GM12878 (cell line): ENCODE data around the gene ATXN1. TPM values are rescaled to one million over a fixed set of nuclear protein-coding genes. Genes with fewer than 3 reads are reported as not detected.

ENCODE experiments used
- ATAC-seq: fragments of 200-7000 bp; cut with Tn5 transposase; 3 replicates; pipeline ENCODE4 v1.9.1; 2020; ENCODE audit warnings: mild to moderate bottlenecking, moderate library complexity
- BruUV-seq: library from RNA; stranded (reverse); fragments of 400-500 nt; replicated peaks from 2 replicates; lab custom pipeline; 2021; lab: Mats Ljungman, UMichigan
- CTCF ChIA-PET: fragments of 300-600 bp; sonication (Branson Sonifier 250); formaldehyde crosslinking; extraction: SDS; loops from one replicate; lab custom pipeline; 2021; ENCODE audit warnings: inconsistent platforms; lab: Yijun Ruan, JAX
- POLR2A ChIA-PET: fragments of 350-600 bp; formaldehyde crosslinking; extraction: SDS; loops from one replicate; lab custom pipeline; 2021; ENCODE audit warnings: inconsistent platforms; lab: Charles Lee
- RAD21 ChIA-PET: fragments of 300-600 bp; sonication (Branson Sonifier 250); formaldehyde crosslinking; loops from one replicate; lab custom pipeline; 2023; ENCODE audit warnings: antibody characterized with exemption; ENCODE audit not compliant: unreplicated experiment; lab: Charles Lee
- SMC1A ChIA-PET: fragments of 300-600 bp; sonication (Branson Sonifier 250); formaldehyde crosslinking; loops from one replicate; lab custom pipeline; 2023; ENCODE audit not compliant: unreplicated experiment, uncharacterized antibody; lab: Charles Lee
- DNase-seq: peaks from one replicate; pipeline ENCODE4 v3.0.0-alpha.2; 2011; ENCODE audit warnings: low read depth, low spot score
- FAIRE-seq: peaks from 3 replicates; lab custom pipeline; 2011; peaks lifted over from hg19 to GRCh38; lab: Jason Lieb, UNC
- H2AFZ ChIP-seq: 2 replicates; pipeline ENCODE4 v1.6.0; 2011; ENCODE audit warnings: low read depth, low read length, control low read depth; ENCODE audit not compliant: control insufficient read depth
- H3K27ac ChIP-seq: 2 replicates; pipeline ENCODE4 v1.5.1; 2011; ENCODE audit warnings: control low read depth; ENCODE audit not compliant: control insufficient read depth, insufficient read depth
- H3K27me3 ChIP-seq, 2 experiments: replicated peaks in 1 of 2; 2 replicates each; pipeline versions ENCODE4 v1.6.0 to v1.6.1; 2011; ENCODE audit warnings: low read length in 1 of 2; ENCODE audit not compliant: control insufficient read depth in 2 of 2, insufficient read depth in 2 of 2
- H3K36me3 ChIP-seq, 2 experiments: 2 replicates each; pipeline ENCODE4 v1.5.1; 2011; ENCODE audit warnings: low read length in 1 of 2; ENCODE audit not compliant: control insufficient read depth in 2 of 2, insufficient read depth in 2 of 2
- H3K4me1 ChIP-seq: 2 replicates; pipeline ENCODE4 v1.6.1; 2011; ENCODE audit warnings: mild to moderate bottlenecking, low read length, moderate library complexity, mixed read lengths; ENCODE audit not compliant: control insufficient read depth, insufficient read depth
- H3K4me2 ChIP-seq: 2 replicates; pipeline ENCODE4 v1.6.0; 2011; ENCODE audit warnings: control low read depth; ENCODE audit not compliant: control insufficient read depth, insufficient read depth
- H3K4me3 ChIP-seq: fragments of 200-600 bp; sonication (generic); 2 replicates; pipeline ENCODE4 v1.5.1; 2016
- H3K79me2 ChIP-seq: 2 replicates; pipeline ENCODE4 v1.6.0; 2011; ENCODE audit warnings: low read length; ENCODE audit not compliant: control insufficient read depth, insufficient read depth
- H3K9ac ChIP-seq: 2 replicates; pipeline ENCODE4 v1.8.0; 2011; ENCODE audit warnings: low read length, control low read depth, mixed read lengths; ENCODE audit not compliant: control insufficient read depth, insufficient read depth
- H3K9me3 ChIP-seq: replicated peaks from 3 replicates; pipeline ENCODE4 v1.5.1; 2011; ENCODE audit warnings: mild to moderate bottlenecking, low read length; ENCODE audit not compliant: control insufficient read depth, insufficient read depth
- H4K20me1 ChIP-seq: 2 replicates; pipeline ENCODE4 v1.6.0; 2011; ENCODE audit not compliant: control insufficient read depth, insufficient read depth
- CBX5 ChIP-seq: sonication (generic); IDR thresholded peaks from 2 replicates; pipeline ENCODE4 v1.6.1; 2016; ENCODE audit warnings: low read depth, moderate library complexity, mild to moderate bottlenecking, inconsistent platforms
- KLF5 ChIP-seq: fragments of 450-650 bp; IDR thresholded peaks from 2 replicates; pipeline ENCODE4 v1.6.1; 2014; ENCODE audit warnings: mild to moderate bottlenecking; ENCODE audit not compliant: partially characterized antibody
- MTA2 ChIP-seq: fragments of 450-650 bp; IDR thresholded peaks from 2 replicates; pipeline ENCODE4 v1.6.1; 2016; ENCODE audit warnings: low read depth, mild to moderate bottlenecking, moderate library complexity
- RBBP5 ChIP-seq: fragments of 200-600 bp; sonication (generic); conservative IDR thresholded peaks from 2 replicates; pipeline ENCODE4 v1.6.1; 2016
- SMC3 ChIP-seq: IDR thresholded peaks from 2 replicates; pipeline ENCODE4 v1.6.1; 2011; ENCODE audit warnings: low read length, improper control_type of control experiment, borderline replicate concordance
- STAT3 ChIP-seq: IDR thresholded peaks from 2 replicates; pipeline ENCODE4 v1.6.1; 2011; ENCODE audit warnings: low read depth, low read length, improper control_type of control experiment
- WGBS: methylation state at CpG from one replicate; pipeline ENCODE4 v1.1.6; 2016; ENCODE audit warnings: low lambda C conversion rate; ENCODE audit not compliant: insufficient replicate concordance, insufficient coverage; ENCODE audit errors: missing lambda C conversion rate; 5-methylcytosine and 5-hydroxymethylcytosine counted together
- in situ Hi-C: fragments of 300-500 bp; cut with MboI; formaldehyde crosslinking; loops from 9 replicates; pipeline ENCODE4 v1.14.3; 2018; ENCODE audit warnings: mixed read lengths
- intact Hi-C: fragments of 100-400 bp; cut with micrococcal nuclease; formaldehyde crosslinking; loops from one replicate; pipeline ENCODE4 v1.14.2; 2022; ENCODE audit not compliant: unreplicated experiment
- polyA plus RNA-seq, 11 experiments: library from polyadenylated mRNA; depleted of rRNA in 4 of 11; unstranded in 6 of 11; stranded (reverse) in 5 of 11; fragments of >200 nt; fragmentation: Nextera tagmentation in 4 of 11; fragmentation: Illumina TruSeq in 1 of 11; extraction: Ambion mirVana in 4 of 11; extraction: Trizol in 1 of 11; gene quantifications; 1 replicate in 1 of 11; 2 replicates in 10 of 11; pipeline versions ENCODE4 v1.2.1 to v1.2.3, GENCODE V29; 2011 to 2016; ENCODE audit warnings: inconsistent platforms in 2 of 11, missing spikeins in 2 of 11, low read depth in 1 of 11
- total RNA-seq, 4 experiments: library from RNA; depleted of rRNA in 3 of 4; stranded (reverse); fragments of >200 nt in 3 of 4; fragmentation: Illumina TruSeq in 1 of 4; extraction: Trizol in 1 of 4; gene quantifications; 2 replicates each; pipeline versions ENCODE4 v1.2.1 to v1.2.3, GENCODE V29; 2013 to 2021
- TF ChIP-seq, protein P1 (sequence below): fragments of 450-650 bp; formaldehyde crosslinking; IDR thresholded peaks from 2 replicates; pipeline ENCODE4 v1.5.0; 2022; ENCODE audit warnings: mild to moderate bottlenecking, missing genetic modification characterization

The ATXN1 gene
- total and polyA plus RNA-seq, 10 of the 15 experiments (the other 5 are each of a cell fraction or from before 2014, with no cell fraction given), result 12.2 to 51.2 (median 20.5) TPM

DNA sequence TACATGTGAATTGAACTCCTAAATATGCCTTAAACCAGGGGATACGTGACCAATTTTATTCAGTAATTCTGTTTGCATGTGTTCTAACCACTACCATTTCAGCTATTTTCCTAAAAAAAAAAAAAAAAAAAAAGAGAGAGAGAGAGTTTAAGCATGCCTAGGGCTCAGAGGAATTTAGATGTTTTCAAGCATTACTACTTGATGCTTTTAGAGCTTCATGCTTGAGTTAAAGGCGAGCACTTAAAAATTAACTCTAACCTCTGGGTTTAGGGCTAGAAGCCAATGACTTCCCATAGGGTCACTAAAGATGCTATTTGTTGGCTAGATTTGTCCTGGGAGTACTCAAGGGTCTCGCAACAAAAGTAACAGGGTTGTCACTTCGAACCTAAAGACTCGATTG, 217.7 kb downstream of the ATXN1 start:
- H3K9me3 ChIP-seq, result no peaks in the 10 kb centered on the region
- DNase-seq (no peak), ATAC-seq (no peak), FAIRE-seq (no peak)
- H3K4me2 ChIP-seq, result no peak overlapping the region
- TF ChIP-seq SMC3 (no peak), STAT3 (no peak), KLF5 (no peak), RBBP5 (no peak), MTA2 (no peak), CBX5 (no peak)
- TF ChIP-seq, protein P1, sequence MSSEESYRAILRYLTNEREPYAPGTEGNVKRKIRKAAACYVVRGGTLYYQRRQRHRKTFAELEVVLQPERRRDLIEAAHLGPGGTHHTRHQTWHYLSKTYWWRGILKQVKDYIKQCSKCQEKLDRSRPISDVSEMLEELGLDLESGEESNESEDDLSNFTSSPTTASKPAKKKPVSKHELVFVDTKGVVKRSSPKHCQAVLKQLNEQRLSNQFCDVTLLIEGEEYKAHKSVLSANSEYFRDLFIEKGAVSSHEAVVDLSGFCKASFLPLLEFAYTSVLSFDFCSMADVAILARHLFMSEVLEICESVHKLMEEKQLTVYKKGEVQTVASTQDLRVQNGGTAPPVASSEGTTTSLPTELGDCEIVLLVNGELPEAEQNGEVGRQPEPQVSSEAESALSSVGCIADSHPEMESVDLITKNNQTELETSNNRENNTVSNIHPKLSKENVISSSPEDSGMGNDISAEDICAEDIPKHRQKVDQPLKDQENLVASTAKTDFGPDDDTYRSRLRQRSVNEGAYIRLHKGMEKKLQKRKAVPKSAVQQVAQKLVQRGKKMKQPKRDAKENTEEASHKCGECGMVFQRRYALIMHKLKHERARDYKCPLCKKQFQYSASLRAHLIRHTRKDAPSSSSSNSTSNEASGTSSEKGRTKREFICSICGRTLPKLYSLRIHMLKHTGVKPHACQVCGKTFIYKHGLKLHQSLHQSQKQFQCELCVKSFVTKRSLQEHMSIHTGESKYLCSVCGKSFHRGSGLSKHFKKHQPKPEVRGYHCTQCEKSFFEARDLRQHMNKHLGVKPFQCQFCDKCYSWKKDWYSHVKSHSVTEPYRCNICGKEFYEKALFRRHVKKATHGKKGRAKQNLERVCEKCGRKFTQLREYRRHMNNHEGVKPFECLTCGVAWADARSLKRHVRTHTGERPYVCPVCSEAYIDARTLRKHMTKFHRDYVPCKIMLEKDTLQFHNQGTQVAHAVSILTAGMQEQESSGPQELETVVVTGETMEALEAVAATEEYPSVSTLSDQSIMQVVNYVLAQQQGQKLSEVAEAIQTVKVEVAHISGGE (CRISPR knock-in tag), result no peak
- H3K36me3 ChIP-seq, result no peaks in the 10 kb centered on the region; a peak in 1 of 4 replicates
- no peaks in the 10 kb centered on the region for H3K79me2 ChIP-seq
- H3K27ac ChIP-seq, result no peak overlapping the region
- POLR2A ChIA-PET, result interaction anchor here (0.6 to 1.4 kb wide), 5 partner anchors 10 to 59 kb away, joined by 3 to 5 read pairs (median 3); no protein-coding TSS in a partner anchor
- WGBS, result 94% methylated on average over 5 of the region's 5 CpGs
- SMC1A ChIA-PET, result interaction anchor here (0.6 to 3.6 kb wide), 2 partner anchors 25 to 57 kb away, joined by 3 to 10 read pairs; no protein-coding TSS in a partner anchor
- BruUV-seq, result no TSS peak
- peaks cover 7% of the 10 kb centered on the region for H3K4me1 ChIP-seq
- in situ Hi-C loops, result no loop called here
- H3K27me3 ChIP-seq, result no peaks in the 10 kb centered on the region
- no peak overlapping the region for H3K9ac ChIP-seq
- no peak overlapping the region for H3K4me3 ChIP-seq
- RAD21 ChIA-PET, result interaction anchor here (0.7 kb wide), 2 partner anchors 148 to 220 kb away, joined by 3 to 5 read pairs; no protein-coding TSS in a partner anchor
- CTCF ChIA-PET, result no interaction called here
- H4K20me1 ChIP-seq, result no peaks in the 10 kb centered on the region; the same call in 1 of the 2 replicates
- intact Hi-C loops, result no loop called here
- no peak overlapping the region for H2AFZ ChIP-seq
